Right ventricle myocardium superior (tissue), 1 donor: ENCODE measurements around the gene MDFI. TPM values are rescaled to one million over a fixed set of nuclear protein-coding genes. Genes with fewer than 3 reads are reported as not detected.

ENCODE experiments used
- ATAC-seq: fragments of 200-7000 bp; cut with Tn5 transposase; one replicate; pipeline ENCODE4 v1.9.1; 2020; ENCODE audit warnings: mild to moderate bottlenecking; ENCODE audit not compliant: poor library complexity
- DNase-seq: peaks from one replicate; pipeline ENCODE4 v3.0.0-alpha.2; 2020
- intact Hi-C: fragments of 100-400 bp; cut with DNase I; formaldehyde crosslinking; loops from one replicate; pipeline ENCODE4 v1.11.2; 2022
- total RNA-seq: library from RNA; stranded (reverse); fragmentation: NEBNext Ultra II Directional; extraction: Animal tissue kit (Norgen Biotek cat#: 25700); gene quantifications from one replicate; pipeline ENCODE4 v1.2.1, GENCODE V29; 2021
- donor health status: DM: no; HTN: yes; CAD: no; lungs with severe emphysema.

MDFI gene
- total RNA-seq, 1 donor from 2014 or later, result 1.1 TPM

GRCh38 chr6:41656002-41656691 lies 17.9 kb downstream of the MDFI start:
- intact Hi-C loops, result no loop called here
- peak; percentile 38 for DNase-seq
- ATAC-seq, result no peak

DNA sequence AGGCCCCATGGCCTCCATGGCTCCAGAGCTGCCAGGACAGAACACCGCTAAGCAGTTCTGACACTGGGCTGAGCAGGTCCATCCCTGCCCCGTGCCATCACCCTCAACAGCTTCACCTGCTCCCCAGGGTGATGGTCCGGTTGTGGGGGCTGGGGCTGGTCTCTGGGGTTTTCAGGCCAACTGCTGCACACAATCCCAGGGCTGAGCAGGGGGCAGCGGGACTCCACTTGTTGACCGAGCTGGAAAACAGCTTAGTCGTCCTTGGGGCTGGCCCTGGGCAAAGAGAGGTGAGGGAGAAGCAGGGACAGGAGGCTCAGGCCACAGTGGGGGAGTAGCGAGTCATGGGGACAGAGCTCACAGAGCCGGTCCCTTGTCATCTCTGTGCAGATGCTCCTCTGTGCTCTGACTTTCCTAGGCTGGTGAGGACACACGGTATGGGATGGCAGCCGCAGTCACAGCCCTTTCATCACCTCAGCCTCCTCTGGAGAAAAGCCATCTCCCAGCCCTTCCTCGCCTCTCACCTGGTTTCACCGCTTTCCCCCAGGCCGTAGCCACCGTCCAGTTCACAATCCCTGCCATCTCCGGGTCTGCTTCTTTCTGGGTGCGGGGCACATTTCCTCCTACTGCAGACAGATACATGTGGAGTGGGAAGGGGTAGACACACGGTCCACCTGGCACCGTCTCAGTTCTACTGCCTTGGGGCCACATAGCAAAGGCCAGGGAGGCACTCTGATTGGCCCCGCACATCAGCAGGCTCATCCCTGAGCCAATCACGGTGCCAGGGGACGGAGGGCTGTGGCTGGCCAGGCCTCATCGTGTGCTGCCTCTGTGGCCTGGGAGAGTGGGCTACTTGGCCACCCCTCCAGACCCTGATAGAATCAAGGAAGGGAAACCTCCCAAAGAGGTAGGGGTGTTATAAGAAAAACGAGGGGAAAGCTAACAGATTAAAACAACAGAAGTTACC lies 19.1 kb downstream of the MDFI start:
- intact Hi-C loops, result no loop called here
- no peak for ATAC-seq
- peak; percentile 17 for DNase-seq

DNA sequence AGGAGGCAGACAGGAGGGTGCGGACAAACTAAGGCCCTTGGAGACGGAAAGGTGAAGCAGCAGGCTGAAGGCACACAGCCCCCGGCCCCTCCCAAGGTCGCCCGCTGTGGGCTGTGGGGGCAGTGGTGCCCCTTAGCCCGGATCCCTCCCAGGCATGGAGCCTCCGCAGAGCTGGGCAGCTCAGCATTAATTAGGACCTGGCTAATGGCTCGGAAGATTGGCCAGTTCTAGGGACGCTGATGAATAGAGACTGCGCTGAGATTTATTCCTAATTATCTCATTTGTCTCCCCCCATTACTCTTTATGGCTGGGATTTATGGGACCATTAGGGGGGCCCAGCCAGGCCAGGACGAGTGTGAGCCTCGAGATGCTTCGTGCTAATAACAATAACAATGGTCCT lies 20.4 kb downstream of the MDFI start:
- intact Hi-C loops, result no loop called here

DNA sequence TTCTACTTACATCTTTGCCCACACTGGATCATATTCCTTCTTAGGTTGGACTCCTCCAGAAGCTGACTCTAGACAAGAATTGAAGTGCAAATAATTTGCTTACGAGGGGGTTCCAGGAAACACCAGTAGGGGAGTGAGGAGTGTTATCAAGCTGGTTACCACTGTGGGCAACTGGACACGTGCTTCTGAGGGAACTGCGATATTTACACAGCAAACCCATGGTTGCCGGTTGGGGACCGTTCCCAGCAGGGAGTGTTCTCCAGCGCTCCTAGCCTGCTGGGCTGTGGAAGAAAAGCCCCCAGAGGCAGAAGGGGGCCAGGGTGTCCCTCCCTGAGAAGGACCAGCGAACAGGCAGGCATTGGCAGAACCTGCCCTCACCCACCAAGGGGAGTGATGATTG lies 21.7 kb downstream of the MDFI start:
- ATAC-seq, result no peak
- DNase-seq, result peak; percentile 9
- intact Hi-C loops, result no loop called here

More for the DNA sequence above, 20.4 kb downstream of the MDFI start:
- no peak for ATAC-seq
- DNase-seq, result no peak

DNA sequence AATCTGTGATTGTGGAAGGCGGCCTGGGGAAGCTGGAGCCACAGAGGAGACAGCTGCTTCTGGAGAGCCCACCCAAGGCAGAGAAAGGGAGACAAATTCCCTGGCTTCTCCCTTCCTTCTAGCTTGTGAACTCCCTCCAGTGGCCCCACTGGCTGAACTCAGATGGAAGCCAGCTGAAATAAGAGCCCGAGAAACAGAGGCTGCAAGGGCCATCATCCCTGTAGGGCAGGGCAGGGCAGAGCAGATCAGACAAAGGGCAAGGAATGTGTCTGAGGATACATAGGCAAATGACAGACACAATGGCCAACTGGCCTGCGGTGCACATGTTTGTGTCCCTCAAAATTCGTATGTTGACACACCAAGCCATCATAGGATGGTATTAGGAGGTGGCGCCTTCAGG lies 25.3 kb downstream of the MDFI start:
- DNase-seq (peak; percentile 16), ATAC-seq (no peak)
- intact Hi-C loops, result no loop called here

DNA sequence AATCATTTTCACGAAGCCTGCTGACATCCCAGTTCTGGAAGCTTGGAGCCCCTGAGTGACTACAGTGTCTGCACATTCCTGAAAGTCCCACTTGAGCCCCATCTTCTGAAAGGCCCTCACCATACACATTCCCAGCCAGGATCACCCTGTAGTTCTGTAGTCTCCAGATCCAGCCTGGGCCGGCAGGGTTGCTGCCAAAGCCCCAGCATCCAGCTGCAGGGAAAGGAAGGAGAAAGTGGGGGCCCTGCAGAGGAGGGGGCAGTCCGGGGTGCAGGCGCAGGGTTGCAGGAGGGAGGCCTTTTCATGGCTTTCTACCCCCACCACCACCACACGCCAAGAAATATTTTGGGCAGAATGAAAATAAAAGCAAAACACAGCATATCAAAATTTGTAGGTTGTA lies 26.0 kb downstream of the MDFI start:
- ATAC-seq (no peak), DNase-seq (peak; percentile 6)

DNA sequence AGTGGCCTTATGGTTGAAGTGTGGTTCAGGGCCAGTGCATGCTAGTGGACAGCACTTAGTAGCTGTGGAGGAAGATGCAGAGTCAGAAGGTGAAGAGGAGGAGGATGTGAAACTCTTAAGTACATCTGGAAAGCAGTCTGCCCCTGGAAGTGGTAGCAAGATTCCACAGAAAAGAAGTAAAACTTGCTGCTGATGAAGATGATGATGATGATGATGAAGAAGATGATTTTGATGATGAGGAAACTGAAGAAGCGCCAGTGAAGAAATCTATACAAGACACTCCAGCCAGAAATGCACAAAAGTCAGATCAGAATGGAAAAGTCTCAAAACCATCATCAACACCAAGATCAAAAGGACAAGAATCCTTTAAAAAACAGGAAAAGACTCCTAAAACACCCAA lies 28.9 kb downstream of the MDFI start:
- ATAC-seq (no peak), DNase-seq (no peak)
- intact Hi-C loops, result no loop called here

More for the DNA sequence above, 26.0 kb downstream of the MDFI start:
- intact Hi-C loops, result no loop called here

DNA sequence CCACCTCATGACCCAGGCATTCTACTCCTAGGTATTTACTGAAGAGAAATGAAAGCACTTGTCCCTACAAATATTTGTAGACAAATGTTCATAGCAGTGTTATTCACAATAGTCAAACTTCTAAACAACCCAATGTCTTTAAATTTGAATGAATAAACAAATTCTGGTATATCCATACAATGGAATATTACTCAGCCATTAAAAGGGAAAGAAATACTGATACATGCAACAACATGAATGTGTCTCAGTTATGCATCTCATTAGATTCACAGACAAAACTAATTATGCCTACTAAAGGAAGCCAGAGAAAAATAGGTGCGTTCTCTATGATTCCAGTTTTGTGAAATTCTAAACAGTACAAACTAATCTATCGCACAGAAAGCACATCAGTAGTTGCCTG lies 30.7 kb downstream of the MDFI start:
- DNase-seq, result no peak
- ATAC-seq, result no peak
- intact Hi-C loops, result no loop called here

- ATAC-seq (no peak), DNase-seq (peak; percentile 13)
- intact Hi-C loops, result no loop called here
Observed at GRCh38 chr6:41670703-41671360, 32.6 kb downstream of the MDFI start.

- peak; percentile 1 for DNase-seq
Observed at GRCh38 chr6:41671376-41671775, 33.1 kb downstream of the MDFI start.

DNA sequence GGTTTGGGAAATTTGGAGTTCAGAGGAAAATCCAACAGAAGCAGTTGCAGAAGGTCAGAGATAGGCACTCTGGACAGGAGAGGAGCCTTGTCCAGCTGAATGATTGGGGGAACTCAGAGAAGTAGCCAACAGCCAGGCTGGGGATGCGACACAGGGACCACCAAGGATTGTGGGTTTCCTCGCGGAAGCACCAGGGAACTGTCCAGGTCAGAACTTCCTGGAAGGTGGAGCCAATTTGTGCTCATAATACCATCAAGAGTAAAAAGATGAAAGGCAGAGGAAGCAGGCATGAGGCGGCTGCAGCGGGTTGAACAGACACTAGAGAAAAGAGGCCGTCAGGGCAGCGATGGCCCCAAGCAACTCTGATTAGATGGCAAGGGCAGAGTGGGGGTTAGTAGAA lies 33.7 kb downstream of the MDFI start:
- peak; percentile 0 for DNase-seq
- intact Hi-C loops, result no loop called here
- no peak for ATAC-seq

More at GRCh38 chr6:41671376-41671775, 33.1 kb downstream of the MDFI start:
- ATAC-seq, result no peak
- intact Hi-C loops, result no loop called here

DNA sequence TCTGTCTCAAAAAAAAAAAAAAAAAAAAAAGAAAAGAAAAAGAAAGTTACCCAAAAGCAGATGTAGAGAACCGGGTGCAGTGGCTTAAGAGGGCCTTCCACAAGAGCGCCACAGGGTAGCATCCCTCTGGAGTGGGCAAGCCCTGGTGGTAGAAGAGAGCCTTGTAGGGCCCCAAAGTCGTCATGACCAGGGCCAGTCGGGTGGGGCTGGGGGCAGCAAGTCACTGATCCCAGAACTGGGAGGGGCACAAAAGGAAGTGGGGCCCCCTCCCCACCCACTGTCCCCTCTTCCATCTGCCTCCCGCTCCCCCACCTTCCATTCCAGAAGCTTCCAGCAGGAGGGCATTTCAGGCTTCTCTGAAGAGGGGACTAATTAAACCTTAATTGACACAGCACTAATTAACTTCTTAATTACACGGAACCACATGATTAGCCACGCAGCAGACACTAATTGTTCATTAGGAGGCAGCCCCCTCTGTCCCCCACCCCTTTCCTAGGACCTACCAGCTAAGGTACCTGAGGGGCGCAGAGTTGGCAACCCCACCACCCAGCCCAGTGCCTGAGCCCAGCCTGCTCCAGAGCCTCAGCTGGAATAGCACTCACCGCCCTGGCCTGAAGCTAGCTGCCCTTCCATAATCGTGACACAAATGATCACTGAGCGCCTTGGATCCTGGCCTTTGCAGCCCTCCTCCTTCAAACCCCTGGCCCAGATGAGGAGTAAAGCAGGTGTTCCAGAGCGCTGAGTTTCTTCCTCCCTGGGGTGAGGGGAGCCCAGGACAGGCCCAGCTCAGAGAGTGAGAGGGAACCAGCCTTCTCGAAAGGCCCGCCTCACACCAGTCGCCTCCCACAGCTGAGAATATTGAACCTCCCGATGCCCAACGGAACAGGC lies 34.8 kb downstream of the MDFI start:
- DNase-seq (peak; percentile 11), ATAC-seq (no peak)
- intact Hi-C loops, result no loop called here

DNA sequence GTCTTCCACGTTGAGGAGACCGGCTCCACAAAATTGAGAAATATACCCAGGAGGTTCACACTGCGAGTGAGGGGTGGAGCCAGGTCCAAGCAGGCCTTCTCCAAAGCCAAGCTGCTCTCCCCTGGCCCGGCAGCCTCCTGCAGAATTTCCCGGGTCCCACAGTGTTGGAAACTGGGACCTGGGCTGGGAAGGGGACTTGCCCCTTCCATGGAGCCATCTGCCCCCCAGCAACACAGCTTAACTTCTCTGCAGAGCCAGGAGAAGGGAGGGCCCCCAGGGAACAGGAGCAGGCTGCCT lies 35.4 kb downstream of the MDFI start:
- peak; percentile 13 for DNase-seq
- intact Hi-C loops, result no loop called here
- ATAC-seq, result no peak

DNA sequence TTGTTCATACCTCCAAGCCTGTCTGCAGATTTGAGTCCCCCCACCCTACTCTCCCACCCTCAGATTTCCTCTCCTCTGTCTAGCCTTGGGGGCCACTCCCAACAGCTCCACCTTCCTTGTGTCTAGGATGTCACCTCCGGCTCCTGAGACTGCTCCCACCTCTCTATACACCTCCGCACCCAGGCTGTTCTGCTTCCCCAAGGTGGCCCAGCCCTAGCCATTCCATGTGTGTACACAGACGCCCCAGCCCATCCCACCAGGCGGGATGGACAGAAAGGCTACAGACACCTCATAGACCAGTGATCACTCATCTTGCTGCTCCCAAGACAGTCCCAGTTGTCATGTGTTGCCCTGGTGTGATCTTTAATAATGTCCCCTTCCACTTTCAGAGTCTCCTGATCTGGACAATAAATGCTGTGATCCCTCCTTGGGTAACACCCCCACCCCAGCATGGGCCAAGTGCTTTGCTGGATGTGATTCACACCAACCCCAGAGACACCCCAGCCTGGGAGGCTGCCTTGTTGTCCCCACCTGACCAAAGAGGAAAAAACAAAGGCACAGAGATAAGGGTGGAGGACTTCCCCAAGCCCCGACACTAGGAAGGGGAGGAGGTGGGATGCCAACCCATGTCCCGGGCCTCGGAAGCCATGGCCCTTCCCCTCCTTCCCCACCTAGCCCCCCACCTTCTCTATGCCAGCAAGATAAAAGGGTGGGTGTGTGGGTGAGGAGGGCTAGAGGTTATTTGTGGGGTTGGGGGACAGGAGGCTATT lies 36.1 kb downstream of the MDFI start:
- ATAC-seq (no peak), DNase-seq (peak; percentile 37)
- intact Hi-C loops, result no loop called here

- intact Hi-C loops, result no loop called here
- ATAC-seq (no peak), DNase-seq (peak; percentile 26)
Observed at GRCh38 chr6:41675176-41675775, 37.0 kb downstream of the MDFI start.

GRCh38 chr6:41675992-41676391 lies 37.7 kb downstream of the MDFI start:
- intact Hi-C loops, result no loop called here
- ATAC-seq (no peak), DNase-seq (peak; percentile 8)

DNA sequence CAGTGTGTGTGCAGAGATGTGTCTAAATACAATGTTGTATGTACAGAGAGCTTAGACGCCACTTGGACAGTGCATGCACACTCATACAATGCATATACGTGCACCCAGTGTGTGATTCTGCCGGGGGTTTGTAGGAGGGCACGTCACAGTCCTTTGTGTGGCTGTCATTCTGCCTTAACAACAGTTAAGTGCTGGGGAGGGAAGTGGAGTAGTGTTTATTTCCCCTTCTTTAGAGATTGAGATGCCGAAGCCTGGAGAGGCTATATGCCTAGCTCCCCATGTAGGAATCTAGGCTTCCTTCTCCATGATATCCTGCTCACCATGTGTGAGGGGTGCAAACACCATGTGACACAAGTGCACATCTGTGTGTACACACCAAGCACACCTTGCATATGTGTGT lies 38.2 kb downstream of the MDFI start:
- ATAC-seq (no peak), DNase-seq (no peak)
- intact Hi-C loops, result no loop called here
